ENCODE measurements around the gene TMEM255A.
"Not testable (repeated sequence)": the region's sequence is repeated elsewhere in the genome, so short reads cannot be mapped to it uniquely, and the experiment has no call there.

The TMEM255A gene

DNA sequence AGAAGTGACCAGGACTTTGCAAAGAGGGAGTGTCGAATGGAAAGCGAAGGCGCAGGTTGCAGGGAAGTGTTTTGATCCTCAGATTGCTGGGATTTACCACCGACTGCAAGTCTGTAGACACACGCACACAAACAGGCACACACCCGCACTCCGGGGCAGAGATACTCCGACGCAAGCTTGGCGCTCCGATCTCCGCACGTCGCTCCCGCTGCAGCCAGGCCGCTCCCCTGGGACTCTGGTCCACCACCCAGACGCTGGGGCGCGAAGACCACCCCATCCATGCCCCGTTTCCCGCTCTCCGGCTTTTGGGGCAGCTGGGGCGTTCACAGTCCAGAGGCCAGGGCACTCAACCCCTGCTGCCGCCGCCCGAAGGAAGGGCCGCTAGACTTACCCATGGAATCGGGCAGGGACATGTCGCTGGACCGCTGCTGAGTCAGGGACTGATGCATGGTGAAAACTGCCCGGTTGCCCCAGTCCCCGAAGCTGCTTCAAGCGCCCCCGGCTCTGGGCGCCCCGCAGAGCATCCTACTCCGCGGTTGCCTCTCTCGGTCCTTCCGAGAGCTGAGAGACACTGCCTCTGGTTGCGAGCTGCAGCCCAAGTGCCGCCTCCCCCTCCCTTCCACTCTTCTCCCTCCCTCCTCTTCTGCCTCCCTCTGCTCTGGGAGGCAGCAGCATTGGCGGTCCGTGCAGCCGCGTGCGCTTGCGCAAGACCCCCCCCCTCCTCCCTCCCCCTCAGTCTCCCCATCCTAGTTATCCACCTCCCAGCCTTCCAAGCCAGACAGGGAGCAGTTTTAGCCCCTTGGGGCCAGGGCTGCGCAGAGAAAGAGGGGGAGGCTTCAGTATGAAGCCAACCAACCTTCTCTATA lies at the start of gene TMEM255A:
Gene TMEM255A (minus strand): TSS at position 601 of the 866 bp plus-strand sequence. CDS start 152 bp downstream, at position 449.
- no peak for DNase-seq

DNA sequence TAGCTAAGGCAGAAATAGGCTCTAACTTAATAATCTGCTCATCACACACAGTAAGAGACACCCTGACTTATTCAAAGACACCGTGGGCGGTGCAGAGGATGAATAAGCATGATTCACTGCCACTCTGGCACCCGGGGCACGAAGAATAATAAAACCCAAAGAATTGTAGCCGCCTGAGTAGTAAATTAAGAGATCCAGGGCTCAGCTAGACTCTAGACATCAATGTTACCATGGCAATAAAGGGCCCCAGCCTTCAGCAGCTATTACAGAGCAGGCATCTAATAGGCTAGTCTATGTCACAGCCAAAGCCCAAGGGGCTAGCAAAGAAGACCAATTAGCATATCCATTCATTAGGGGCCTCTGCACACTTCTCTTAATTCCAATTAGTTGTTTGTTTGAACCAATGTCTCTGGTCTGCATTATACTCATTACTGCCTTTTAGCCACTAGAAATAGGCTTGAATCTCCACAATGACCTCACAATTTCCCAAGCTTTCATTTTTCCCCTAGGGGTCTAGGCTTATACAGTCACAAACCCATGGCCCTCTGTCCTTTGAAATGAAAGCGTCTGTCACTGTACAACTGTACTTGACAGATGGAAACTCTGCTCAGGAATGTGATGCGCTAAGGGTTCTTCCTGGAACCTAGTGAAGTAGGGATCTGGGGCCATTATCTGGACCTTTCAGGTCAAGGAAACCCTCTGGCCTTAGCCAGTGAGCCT lies 47.6 kb upstream of the TMEM255A start:
- peak; percentile 50 to 66 (median 61) for DNase-seq

DNA sequence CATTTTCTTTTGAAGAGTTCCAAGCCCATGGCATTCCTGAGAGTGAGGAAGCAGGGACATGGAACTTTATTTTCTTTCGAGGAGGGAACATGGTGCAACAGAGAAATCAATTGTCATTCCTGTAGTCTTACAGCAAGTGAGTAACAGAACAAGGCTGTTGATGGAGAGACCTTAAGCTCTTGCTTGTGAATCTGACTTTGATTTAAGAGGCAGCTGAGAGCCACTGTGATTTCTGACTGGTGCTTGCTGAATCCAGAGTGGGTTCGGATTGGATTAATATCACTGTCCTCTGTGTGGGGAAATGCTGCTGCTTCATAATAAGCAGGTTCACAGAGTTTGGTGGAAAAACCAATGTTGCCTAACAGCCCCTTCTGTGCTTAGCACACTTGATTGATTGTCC lies 45.9 kb upstream of the TMEM255A start:
- DNase-seq, result peak in 1 of 3 donors; percentile 17

DNA sequence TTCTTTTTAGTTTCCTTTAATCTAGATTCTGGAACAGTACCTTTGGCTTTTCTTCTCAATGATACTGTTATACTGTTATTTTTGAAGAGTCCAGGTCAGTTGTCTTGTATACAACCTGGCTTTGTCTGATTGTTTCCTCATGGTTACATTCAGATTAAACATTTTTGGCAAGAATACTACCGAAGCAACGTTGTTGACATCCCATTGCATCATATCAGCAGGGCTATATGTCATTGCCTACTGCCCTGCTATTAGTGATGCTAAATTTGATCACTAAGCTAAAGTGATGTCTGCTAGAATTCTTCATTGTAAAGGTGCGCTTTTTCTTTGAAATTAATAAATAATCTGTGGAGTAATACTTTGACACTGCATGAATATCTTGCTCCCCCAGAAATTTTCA lies 44.8 kb upstream of the TMEM255A start:
- no peak for DNase-seq

DNA sequence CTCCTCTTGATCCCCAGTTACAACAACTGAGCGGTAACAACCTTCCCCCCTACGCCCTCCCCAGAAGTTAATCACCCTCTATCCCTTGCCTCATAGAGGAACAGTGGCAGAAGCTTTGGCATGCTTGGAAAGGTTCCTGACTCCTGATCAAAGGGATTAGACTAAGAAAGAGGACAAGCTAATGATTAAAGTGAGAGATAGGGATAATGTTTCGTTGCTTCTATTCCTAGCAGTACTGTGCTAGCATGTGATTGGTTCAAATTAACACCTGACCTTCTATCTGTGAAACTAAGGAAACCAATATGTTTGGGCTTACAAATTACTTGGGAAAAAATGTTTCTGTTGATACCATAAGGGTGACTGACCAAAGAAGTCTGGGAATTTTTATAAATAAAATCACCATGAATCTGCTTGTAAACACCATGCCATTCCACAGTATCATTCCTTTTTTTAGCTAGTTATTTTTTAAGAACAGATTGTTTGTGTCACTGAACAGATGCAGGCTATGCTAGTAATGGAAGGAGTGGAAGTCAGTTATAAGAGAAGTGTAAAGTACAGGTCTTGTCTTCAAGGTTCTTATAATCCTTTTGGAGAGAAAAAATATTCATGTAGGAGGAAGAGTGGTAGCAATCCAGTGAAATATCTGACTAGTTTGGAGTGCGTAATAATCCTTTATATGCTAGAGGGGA lies 39.3 kb upstream of the TMEM255A start:
- no peak for DNase-seq

DNA sequence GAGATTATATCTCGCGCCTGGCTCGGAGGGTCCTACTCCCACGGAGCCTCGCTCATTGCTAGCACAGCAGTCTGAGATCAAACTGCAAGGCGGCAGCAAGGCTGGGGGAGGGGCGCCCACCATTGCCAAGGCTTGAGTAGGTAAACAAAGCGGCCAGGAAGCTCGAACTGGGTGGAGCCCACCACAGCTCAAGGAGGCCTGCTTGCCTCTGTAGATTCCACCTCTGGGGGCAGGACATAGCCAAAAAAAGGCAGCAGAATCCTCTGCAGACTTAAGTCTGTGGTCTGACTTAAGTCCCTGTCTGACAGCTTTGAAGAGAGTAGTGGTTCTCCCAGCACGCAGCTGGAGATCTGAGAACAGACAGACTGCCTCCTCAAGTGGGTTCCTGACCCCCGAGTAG lies 33.3 kb upstream of the TMEM255A start:
- DNase-seq, result not testable (repeated sequence)

DNA sequence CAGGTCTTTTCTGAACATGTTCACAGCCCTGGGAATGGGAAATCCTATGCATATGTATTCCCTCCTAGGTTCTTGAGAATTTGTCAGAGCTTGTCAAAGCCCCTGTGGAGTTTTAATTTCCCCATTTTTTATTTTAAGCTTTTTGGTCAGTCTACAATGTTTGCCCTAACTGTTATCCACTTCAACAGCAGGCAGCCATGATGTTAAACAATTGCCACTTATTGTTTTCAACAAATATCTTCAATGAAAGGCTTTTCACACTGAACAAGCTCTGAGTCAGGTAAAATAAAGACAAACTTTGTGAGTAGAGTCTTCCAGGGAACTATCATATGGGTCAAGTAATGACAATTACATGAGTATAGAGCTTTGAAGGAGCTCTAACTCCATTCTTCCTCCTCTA lies 25.6 kb upstream of the TMEM255A start:
- no peak for DNase-seq

DNA sequence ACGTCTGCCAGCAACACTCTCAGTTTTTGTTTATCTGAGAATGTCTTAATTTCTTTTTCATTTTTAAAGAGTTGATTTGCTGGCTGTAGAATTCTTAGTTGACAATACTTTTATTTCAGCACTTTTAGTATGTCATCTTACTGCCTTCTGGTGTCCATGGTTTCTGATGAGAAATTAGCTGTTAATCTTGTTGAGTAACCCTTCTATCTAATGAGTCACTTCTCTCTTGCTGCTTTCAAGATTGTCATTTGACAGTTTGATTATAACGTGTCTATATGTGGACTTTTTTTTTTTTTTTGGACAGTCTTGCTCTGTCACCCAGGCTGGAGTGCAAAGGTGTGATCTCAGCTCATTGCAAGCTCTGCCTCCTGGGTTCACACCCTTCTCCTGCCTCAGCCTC lies 24.0 kb upstream of the TMEM255A start:
- DNase-seq, result peak in 2 of 3 donors; percentile 38 to 44

DNA sequence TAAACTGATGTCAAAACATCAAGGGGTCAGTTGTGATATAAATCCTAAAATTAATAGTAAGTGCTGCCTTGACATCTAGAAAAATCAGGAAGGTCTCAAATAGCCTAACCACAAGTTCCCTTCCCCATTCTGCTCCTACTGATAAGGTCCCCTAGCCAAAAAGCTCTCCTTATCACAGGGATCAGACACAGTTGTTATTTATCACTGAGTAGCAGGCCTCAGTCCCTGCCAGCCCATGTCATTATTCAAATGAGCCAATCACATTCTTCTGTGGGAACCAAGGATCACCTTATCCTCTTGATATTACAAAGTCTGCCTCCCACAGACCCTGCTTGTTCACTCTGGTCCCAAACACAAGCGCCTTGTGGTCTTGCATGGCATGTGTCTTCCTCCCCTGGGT lies 23.3 kb upstream of the TMEM255A start:
- no peak for DNase-seq

DNA sequence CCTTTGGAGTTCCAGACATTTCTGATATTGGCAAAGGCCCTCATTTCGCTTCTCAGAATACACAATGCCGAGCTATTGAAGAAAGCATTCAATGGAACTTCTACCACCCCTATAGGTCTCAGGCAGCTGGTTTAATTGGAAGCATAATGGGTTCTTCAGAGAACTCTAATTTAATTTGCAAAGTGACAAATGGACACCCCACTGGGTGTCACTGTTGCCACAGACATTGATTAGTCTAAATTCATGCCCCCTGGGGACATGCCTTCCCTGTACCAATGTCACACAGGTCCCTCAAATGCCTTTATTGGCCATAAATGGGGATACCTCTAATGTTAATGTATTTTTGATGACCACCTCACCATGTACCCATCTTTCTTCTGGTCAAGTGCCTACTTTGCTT lies 22.9 kb upstream of the TMEM255A start:
- DNase-seq, result no peak

DNA sequence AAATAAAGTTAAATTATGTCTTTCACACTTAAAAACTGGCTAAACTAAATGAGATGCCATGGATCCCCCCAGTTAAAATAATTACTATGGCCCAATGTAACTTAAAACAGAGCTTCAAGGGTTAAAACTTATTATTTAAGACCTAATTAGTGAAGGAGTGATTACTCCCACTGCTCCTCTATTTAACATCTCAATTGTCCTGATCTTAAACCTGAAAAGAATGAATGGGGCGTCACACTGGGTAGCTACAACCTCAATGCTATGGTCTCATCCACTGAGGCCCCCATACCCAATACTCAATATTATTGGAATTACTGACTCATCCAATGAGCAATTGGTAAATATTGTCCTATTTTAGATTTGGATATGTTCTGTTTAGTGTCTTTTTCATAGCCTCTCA lies 21.1 kb upstream of the TMEM255A start:
- no peak for DNase-seq

DNA sequence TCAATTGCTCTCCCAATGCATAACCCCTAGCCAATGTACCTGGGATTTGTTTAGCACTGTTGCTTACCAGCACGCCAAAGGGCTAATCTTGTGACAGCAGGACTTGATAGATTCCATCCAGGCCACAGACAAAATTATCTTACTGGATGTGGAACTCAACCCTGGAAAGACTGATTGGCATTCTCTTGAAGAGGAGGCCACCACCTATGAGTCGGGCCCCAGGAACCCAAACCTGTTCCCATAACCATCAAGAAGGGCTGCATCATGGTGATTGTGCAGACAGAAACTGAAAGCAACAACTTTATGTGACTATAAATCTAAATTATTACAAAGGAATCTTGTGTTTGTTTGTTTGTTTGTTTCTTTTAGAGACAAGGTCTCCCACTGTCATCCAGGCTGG lies 19.9 kb upstream of the TMEM255A start:
- no peak for DNase-seq

DNA sequence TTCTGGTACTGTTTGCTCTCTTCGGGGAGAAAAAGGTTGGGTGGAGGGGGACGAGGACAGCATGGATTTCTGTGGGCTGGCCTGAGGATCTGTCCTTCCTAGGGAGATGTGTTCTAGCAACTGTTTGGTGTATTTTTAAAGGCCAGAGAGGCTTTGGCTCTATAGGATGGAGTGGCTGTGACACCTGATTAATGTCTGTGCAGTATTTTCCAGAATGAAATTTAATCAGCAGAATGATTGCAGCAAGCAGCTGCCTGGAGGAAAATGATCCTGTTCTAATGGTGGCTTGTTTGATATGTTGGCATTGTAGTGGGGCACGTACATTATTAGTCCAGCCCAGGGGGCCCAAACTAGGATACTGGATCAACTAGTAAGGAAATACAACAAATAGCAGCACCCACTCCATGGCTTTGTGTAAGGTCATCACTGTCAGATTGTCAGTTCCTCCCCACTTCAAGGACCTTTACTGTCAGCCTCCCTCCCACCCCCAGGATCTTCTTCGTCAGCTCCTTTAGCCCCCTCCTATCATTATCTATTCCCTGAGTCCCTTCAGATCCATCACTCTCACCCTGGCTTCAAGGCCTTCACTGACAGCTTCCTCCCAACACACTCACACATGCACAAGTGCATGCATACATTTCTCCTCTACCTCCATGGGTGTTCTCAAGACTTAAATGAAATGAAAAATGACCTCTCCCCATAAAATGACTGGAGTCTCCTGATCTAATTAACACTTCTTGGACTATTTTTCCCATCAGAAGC lies 10.4 kb upstream of the TMEM255A start:
- DNase-seq, result no peak

DNA sequence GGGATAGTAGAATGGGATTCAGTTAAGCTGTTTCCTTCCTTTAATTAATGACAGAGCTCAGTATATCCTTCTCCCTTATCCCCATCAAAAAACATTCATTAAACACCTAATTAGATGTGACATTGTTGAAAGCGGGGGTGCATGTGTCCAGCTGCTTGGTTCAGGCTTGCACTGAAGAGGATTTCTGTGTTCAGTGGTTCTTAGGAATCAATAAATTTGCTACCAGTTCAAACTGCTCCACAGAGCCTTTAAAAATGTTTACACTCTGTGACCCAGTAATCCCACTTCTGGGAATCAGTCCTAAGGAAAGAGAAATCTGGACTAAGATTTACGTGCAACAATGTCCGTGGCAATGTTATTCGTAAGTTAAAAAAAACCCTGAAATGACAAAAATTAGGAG lies 7.2 kb upstream of the TMEM255A start:
- DNase-seq, result no peak

DNA sequence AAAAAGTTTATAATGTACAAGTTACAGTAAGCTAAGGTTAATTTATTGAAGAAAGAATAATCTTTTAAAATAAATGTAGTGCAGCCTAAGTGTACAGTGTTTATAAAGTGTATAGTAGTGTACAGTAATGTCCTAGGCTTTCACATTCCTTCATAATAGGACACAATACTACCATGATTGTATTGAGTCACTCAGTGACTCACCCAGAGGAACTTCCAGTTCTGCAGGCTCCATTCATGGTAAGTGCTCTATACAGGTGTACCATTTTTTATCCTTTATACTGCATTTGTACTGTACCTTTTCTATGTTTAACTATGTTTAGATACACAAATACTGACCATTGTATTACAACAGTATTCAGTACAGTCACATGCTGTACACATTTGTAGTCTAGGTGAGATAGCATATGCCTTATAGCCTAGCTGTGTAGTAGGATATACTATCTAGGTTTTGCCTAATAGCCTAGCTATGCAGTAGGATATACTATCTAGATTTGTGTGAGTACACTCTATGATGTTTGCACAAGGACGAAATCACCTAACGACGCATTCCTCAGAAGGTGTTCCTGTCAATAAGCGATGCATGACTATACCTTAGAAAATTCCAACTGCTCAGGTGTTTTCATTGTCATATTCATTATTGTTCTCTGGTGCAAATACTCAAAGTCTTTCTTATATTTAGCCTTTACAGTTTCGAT lies 5.5 kb upstream of the TMEM255A start:
- DNase-seq, result peak in 2 of 3 donors; percentile 45 to 53

DNA sequence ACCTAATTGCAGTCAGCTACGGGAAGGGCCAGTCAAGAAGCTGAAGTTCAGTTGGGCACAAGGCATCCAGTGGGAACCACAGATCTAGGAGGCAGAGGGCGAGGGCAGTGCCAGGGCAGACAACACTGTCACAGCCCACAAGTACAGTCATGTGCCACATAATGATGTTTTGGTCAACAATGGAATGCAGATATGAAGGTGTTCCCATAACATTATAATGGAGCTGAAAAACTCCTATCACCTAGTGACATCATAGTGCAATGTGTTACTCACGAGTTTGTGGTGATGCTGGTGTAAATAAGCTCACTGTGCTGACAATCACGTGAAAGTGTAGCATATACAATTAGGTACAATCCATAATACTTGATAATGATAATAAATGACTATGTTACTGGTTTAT lies 4.5 kb upstream of the TMEM255A start:
- DNase-seq, result no peak

DNA sequence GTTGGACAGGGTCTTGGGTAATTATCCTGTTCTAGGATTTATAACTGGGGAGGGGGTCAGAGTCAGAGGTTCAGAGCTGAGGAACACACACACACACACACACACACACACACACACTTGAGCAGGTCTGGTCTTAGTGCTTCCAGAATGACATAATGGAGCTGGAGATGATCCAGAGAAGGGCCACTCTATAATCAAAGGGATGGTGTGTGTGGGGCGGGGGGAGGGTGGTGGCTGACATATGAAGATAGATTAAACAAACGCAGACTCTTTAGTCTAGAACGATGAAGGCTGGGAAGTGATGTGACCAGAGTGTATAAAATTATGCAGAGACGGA lies 434 bp upstream of the TMEM255A start:
- no peak for DNase-seq

DNA sequence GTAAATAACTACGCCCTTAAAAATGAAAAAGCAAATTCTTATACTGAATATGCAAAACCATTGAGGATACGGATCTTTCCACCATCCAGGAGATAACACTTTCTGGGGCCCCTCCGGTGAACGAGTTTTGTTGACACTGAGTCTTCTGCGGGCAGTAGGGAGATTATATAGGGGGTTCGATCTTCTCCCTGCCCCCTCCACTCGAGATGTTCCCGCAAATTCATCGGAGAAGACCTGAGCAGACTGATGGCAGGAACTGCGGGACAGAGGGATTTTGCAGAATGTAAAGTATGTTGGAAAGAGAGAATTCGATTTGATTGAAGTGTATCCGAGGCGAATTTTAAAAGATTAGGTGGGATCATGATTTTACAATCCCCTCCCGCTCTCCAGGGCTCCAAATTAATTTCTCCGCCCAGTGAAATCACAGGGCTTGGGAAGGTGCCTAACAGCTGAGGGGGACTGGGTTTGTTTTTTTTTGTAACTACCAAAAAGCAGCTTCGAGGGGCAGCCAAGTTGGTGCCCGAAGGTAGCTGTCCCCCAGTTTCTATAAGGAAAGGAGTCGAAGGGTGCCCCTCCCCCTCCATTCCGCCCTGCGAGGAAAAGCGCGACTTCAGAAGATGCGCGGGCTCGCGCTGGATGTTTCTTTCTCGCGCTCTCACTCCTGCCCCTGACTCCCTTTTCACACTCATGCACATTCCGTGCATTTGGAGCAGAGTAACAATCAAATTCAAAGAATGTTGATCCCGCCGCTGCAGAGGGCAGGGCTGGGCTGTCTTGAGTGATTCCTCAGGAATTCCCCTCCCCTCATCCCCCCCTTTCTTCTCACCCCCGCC lies 1.2 kb downstream of the TMEM255A start:
- peak in 1 of 3 donors; percentile 22 for DNase-seq

DNA sequence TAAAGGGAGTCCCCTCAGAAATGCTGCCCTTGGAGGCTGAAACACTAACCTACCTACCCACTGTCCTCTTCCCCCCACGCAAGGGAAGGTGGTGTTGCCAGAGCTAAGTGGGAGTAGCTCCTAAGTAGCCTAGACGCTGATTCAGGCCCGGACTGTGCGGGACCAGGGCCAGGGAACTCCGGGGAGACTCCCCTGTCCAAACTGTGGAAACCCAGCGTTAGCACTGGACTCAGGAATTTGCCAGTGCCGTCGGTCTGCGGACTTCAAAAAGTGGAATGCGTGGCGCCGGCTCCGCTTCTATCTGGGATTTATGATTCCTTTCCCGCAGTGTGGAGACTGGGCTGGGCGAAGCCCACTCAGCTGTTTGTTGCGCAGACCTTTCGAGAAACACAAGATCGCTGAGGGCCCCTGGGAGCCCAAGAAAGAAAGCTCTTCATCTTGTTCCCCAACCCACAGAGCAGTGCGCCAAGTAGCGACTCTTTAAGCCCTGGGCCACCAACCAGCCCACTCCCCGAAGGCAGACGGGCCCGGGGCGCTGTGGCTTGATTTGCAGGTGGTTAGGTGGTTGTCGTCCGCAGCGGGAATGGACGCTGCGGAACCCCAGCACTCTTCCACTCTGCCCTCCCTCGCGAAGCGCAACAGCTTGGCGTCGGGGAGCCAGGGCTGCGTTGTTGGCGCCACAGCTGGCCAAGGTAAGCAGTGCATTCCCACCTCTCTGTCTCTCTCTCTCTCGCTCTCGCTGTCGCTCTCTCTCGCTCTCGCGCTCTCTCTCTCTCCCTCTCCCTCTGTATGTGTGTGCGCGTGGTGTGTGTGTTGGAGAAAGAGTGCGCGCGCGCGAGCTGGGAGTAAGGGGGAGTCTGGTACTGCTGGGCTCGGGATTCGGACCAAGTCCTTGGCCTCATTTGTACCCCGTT lies 2.0 kb downstream of the TMEM255A start:
- peak; percentile 39 to 57 (median 39) for DNase-seq

DNA sequence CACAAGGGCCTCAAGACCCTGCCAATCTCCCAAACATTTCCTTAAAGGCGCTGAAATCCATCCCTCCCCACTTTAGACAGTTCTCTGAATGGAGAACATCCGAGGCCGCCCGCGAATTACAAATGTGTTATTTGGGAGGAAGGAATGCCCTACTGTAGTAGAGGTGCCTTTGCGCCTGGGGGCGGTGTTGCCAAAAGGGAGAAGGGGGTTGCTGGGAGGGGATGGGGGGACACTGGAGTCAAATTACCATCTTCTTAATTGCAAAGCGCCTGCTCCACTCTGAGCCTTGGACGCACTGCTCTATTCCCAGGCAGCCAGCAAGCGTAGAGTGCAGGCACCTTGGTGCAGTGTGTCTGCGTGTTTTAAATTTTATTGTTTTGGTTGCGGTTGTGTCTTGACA lies 2.7 kb downstream of the TMEM255A start:
- no peak for DNase-seq
